DMS114 treated with DMSO at 0.1 percent for 48 hours (cell line): Measurements from ENCODE around the gene PAK2.
"Not testable (repeated sequence)": the region's sequence is repeated elsewhere in the genome, so short reads cannot be mapped to it uniquely, and the experiment has no call there.

Experiments used
- DNase-seq: peaks from one replicate; lab custom pipeline; 2025; ENCODE audit not compliant: unreplicated experiment; lab: John Stamatoyannopoulos, UW

The PAK2 gene

GRCh38 chr3:196777836-196778235 is 38.2 kb downstream of the PAK2 start:
- no peak for DNase-seq

GRCh38 chr3:196778755-196779154 is 39.1 kb downstream of the PAK2 start:
- no peak for DNase-seq

GRCh38 chr3:196782511-196782910 is 42.9 kb downstream of the PAK2 start:
- DNase-seq: no peak

GRCh38 chr3:196788528-196788927 is 48.9 kb downstream of the PAK2 start:
- no peak for DNase-seq

GRCh38 chr3:196789885-196790359 is 50.3 kb downstream of the PAK2 start:
- DNase-seq: no peak

GRCh38 chr3:196790636-196791035 is 51.0 kb downstream of the PAK2 start:
- DNase-seq: no peak

GRCh38 chr3:196792771-196793170 is 53.1 kb downstream of the PAK2 start:
- DNase-seq: no peak

- DNase-seq: no peak
These were observed 53.6 kb downstream of the PAK2 start for GRCh38 chr3:196793246-196793645.

- DNase-seq: no peak
These were observed 54.8 kb downstream of the PAK2 start for GRCh38 chr3:196794467-196794866.

GRCh38 chr3:196796317-196796716 is 56.7 kb downstream of the PAK2 start:
- no peak for DNase-seq

GRCh38 chr3:196800742-196801434 is 61.2 kb downstream of the PAK2 start:
- no peak for DNase-seq

GRCh38 chr3:196803891-196804468 is 64.3 kb downstream of the PAK2 start:
- no peak for DNase-seq

GRCh38 chr3:196804773-196805172 is 65.1 kb downstream of the PAK2 start:
- no peak for DNase-seq

- no peak for DNase-seq
These were observed 71.4 kb downstream of the PAK2 start for GRCh38 chr3:196810963-196811581.

GRCh38 chr3:196812853-196813252 is 73.2 kb downstream of the PAK2 start:
- DNase-seq: no peak

GRCh38 chr3:196813903-196814302 is 74.2 kb downstream of the PAK2 start:
- no peak for DNase-seq

GRCh38 chr3:196821806-196822355 is 82.2 kb downstream of the PAK2 start:
- no peak for DNase-seq

- DNase-seq: not testable (repeated sequence)
These were observed 90.0 kb downstream of the PAK2 start for GRCh38 chr3:196829651-196830050.

- no peak for DNase-seq
These were observed 95.4 kb downstream of the PAK2 start for GRCh38 chr3:196835086-196835485.

- DNase-seq: not testable (repeated sequence)
These were observed 97.0 kb downstream of the PAK2 start for GRCh38 chr3:196836626-196837025.

GRCh38 chr3:196837819-196838420 is 98.3 kb downstream of the PAK2 start:
- DNase-seq: no peak

- DNase-seq: not testable (repeated sequence)
These were observed 99.7 kb downstream of the PAK2 start for GRCh38 chr3:196839351-196839750.
